A549 (cell line): ENCODE measurements around the gene ADCY1. TPM values are rescaled to one million over a fixed set of nuclear protein-coding genes. Genes with fewer than 3 reads are reported as not detected.

Experiments used
- ATAC-seq, 2 experiments: fragments of 200-7000 bp in 1 of 2; fragments of >200 bp in 1 of 2; cut with Nextera tagmentation in 1 of 2; cut with Tn5 transposase in 1 of 2; 3 replicates each; pipeline versions ENCODE4 v1.8.0 to v1.9.1; 2018 to 2020; ENCODE audit warnings: mild to moderate bottlenecking in 1 of 2, moderate library complexity in 1 of 2
- CTCF ChIA-PET: fragments of 300-600 bp; sonication (Branson Sonifier 250); formaldehyde crosslinking; extraction: SDS; loops from one replicate; lab custom pipeline; 2021; ENCODE audit warnings: antibody characterized with exemption, inconsistent platforms; lab: Yijun Ruan, JAX
- POLR2A ChIA-PET: fragments of 350-600 bp; formaldehyde crosslinking; extraction: SDS; loops from one replicate; lab custom pipeline; 2021; ENCODE audit warnings: antibody characterized with exemption, inconsistent platforms; lab: Yijun Ruan, JAX
- DNase-seq, 2 experiments: peaks; one replicate each; pipeline versions ENCODE4 v3.0.0 to v3.0.0-alpha.2; 2011 to 2016; ENCODE audit warnings: low read depth in 1 of 2, low spot score in 1 of 2
- FAIRE-seq: peaks from 2 replicates; lab custom pipeline; 2011; peaks lifted over from hg19 to GRCh38; lab: Jason Lieb, UNC
- H3K27ac ChIP-seq, 2 experiments: fragments of >200 bp; sonication (Bioruptor Twin); formaldehyde crosslinking; 3 replicates each; pipeline ENCODE4 v1.5.1; 2016 to 2017
- H3K4me1 ChIP-seq: fragments of >200 bp; sonication (Bioruptor Twin); formaldehyde crosslinking; 3 replicates; pipeline ENCODE4 v1.6.1; 2016
- H3K4me2 ChIP-seq: fragments of >200 bp; sonication (Bioruptor Twin); formaldehyde crosslinking; 3 replicates; pipeline ENCODE4 v1.6.1; 2016
- H3K4me3 ChIP-seq: fragments of >200 bp; sonication (Bioruptor Twin); formaldehyde crosslinking; 3 replicates; pipeline ENCODE4 v1.5.1; 2016
- H3K9me3 ChIP-seq: fragments of >200 bp; sonication (Bioruptor Twin); formaldehyde crosslinking; 3 replicates; pipeline ENCODE4 v1.6.1; 2016
- CHD2 ChIP-seq: fragments of 150-350 bp; IDR thresholded peaks from 2 replicates; pipeline ENCODE4 v1.6.1; 2014; ENCODE audit warnings: low read length; ENCODE audit not compliant: partially characterized antibody
- EHF ChIP-seq: fragments of 250-450 bp; sonication (Bioruptor Pico); IDR thresholded peaks from 2 replicates; pipeline ENCODE4 v1.5.0; 2020; ENCODE audit warnings: mild to moderate bottlenecking
- ELK1 ChIP-seq: fragments of 150-350 bp; IDR thresholded peaks from 2 replicates; pipeline ENCODE4 v1.6.1; 2014; ENCODE audit warnings: low read depth, mild to moderate bottlenecking, low read length
- FOXS1 ChIP-seq: fragments of 250-450 bp; sonication (Bioruptor Pico); IDR thresholded peaks from 2 replicates; pipeline ENCODE4 v1.5.0; 2020; ENCODE audit warnings: mild to moderate bottlenecking, moderate library complexity
- HES2 ChIP-seq: fragments of >200 bp; sonication (Bioruptor Twin); formaldehyde crosslinking; IDR thresholded peaks from 2 replicates; pipeline ENCODE4 v1.6.1; 2016
- HEYL ChIP-seq: fragments of 250-450 bp; sonication (Bioruptor Pico); IDR thresholded peaks from 2 replicates; pipeline ENCODE4 v1.8.0; 2021; ENCODE audit warnings: mild to moderate bottlenecking, moderate library complexity
- HOXB5 ChIP-seq: fragments of 250-450 bp; sonication (Bioruptor Pico); IDR thresholded peaks from 2 replicates; pipeline ENCODE4 v1.5.0; 2020; ENCODE audit warnings: mild to moderate bottlenecking, moderate library complexity
- JUN ChIP-seq, 2 experiments: fragments of >200 bp; sonication (Bioruptor Twin); formaldehyde crosslinking; IDR thresholded peaks; 2 replicates in 1 of 2; 3 replicates in 1 of 2; pipeline ENCODE4 v1.6.1; 2016 to 2017
- KDM5A ChIP-seq: fragments of 200-600 bp; sonication (generic); IDR thresholded peaks from 2 replicates; pipeline ENCODE4 v1.6.1; 2016; ENCODE audit warnings: antibody characterized with exemption, mild to moderate bottlenecking
- MAFK ChIP-seq: fragments of 450-650 bp; IDR thresholded peaks from 2 replicates; pipeline ENCODE4 v1.6.1; 2014; ENCODE audit not compliant: partially characterized antibody
- MAX ChIP-seq: IDR thresholded peaks from 2 replicates; pipeline ENCODE4 v1.6.1; 2012
- NFE2L2 ChIP-seq: fragments of 150-350 bp; conservative IDR thresholded peaks from 2 replicates; pipeline ENCODE4 v1.6.1; 2014; ENCODE audit warnings: low read length
- NR3C1 ChIP-seq: fragments of >200 bp; sonication (Bioruptor Twin); formaldehyde crosslinking; IDR thresholded peaks from 3 replicates; pipeline ENCODE4 v1.6.1; 2017
- RARB ChIP-seq: fragments of 250-450 bp; sonication (Bioruptor Pico); IDR thresholded peaks from 2 replicates; pipeline ENCODE4 v1.8.0; 2021; ENCODE audit warnings: mild to moderate bottlenecking, moderate library complexity
- SREBF2 ChIP-seq: fragments of 450-650 bp; IDR thresholded peaks from 2 replicates; pipeline ENCODE4 v1.6.1; 2014; ENCODE audit warnings: mild to moderate bottlenecking, moderate library complexity
- TFCP2L1 ChIP-seq: fragments of 250-450 bp; sonication (Bioruptor Pico); IDR thresholded peaks from 2 replicates; pipeline ENCODE4 v1.5.0; 2021; ENCODE audit warnings: mild to moderate bottlenecking
- ZC3H11A ChIP-seq: fragments of 450-650 bp; IDR thresholded peaks from 2 replicates; pipeline ENCODE4 v1.6.1; 2014; ENCODE audit warnings: antibody characterized with exemption, mild to moderate bottlenecking
- ZFP36 ChIP-seq: fragments of 450-650 bp; IDR thresholded peaks from 2 replicates; pipeline ENCODE4 v1.6.1; 2014; ENCODE audit warnings: borderline replicate concordance; ENCODE audit not compliant: partially characterized antibody
- ZSCAN20 ChIP-seq: fragments of 250-450 bp; sonication (Bioruptor Pico); IDR thresholded peaks from 2 replicates; pipeline ENCODE4 v1.8.0; 2022; ENCODE audit warnings: mild to moderate bottlenecking, moderate library complexity
- WGBS: methylation state at CpG from one replicate; pipeline ENCODE4 v1.1.6; 2017; ENCODE audit errors: missing lambda C conversion rate; 5-methylcytosine and 5-hydroxymethylcytosine counted together
- polyA plus RNA-seq, 4 experiments: library from polyadenylated mRNA; depleted of rRNA in 3 of 4; stranded (reverse); fragments of >200 nt; fragmentation: RNase III in 1 of 4; extraction: RNeasy Plus Mini Kit Qiagen cat#74134 plus additional on column Dnase treatment in 1 of 4; gene quantifications; 2 replicates in 3 of 4; 3 replicates in 1 of 4; pipeline ENCODE4 v1.2.3, GENCODE V29; 2011 to 2017
- TF ChIP-seq, protein P1 (sequence below): fragments of >200 bp; sonication (Bioruptor Twin); formaldehyde crosslinking; IDR thresholded peaks from 3 replicates; pipeline ENCODE4 v1.5.1; 2016

ADCY1 gene
- polyA plus RNA-seq, 2 of the 4 experiments (the other 2 are of a cell fraction) = 1.3 to 1.7 TPM

DNA sequence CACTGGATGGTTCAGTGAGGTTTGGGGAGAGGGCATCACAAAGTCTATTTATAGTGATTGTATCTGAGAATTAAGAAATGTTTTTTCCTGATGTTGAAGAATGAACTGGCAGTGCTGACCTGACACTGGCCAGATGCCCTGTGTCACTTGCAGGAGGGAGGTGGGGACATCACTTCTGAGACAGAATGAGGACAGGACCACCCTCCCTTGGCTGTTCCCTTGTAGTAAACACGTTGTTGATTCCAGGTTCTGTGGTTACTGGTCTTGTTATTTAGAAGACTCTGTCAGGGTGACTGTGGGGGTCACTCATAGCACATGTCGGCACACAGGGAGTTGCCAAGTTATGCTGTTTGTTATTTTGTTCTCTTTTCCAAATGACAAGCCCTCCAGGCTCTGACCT lies 126.4 kb downstream of the ADCY1 start:
- H3K4me2 ChIP-seq = no peak overlapping the region
- H3K4me1 ChIP-seq = no peaks in the 10 kb centered on the region
- H3K9me3 ChIP-seq = no peaks in the 10 kb centered on the region
- no peak for DNase-seq
- no peak overlapping the region for H3K4me3 ChIP-seq
- H3K27ac ChIP-seq = no peak overlapping the region
- CTCF ChIA-PET = no interaction called here
- no peak for ATAC-seq
- no peak for TF ChIP-seq HES2
- TF ChIP-seq, protein P1, sequence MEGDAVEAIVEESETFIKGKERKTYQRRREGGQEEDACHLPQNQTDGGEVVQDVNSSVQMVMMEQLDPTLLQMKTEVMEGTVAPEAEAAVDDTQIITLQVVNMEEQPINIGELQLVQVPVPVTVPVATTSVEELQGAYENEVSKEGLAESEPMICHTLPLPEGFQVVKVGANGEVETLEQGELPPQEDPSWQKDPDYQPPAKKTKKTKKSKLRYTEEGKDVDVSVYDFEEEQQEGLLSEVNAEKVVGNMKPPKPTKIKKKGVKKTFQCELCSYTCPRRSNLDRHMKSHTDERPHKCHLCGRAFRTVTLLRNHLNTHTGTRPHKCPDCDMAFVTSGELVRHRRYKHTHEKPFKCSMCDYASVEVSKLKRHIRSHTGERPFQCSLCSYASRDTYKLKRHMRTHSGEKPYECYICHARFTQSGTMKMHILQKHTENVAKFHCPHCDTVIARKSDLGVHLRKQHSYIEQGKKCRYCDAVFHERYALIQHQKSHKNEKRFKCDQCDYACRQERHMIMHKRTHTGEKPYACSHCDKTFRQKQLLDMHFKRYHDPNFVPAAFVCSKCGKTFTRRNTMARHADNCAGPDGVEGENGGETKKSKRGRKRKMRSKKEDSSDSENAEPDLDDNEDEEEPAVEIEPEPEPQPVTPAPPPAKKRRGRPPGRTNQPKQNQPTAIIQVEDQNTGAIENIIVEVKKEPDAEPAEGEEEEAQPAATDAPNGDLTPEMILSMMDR = no peak
- TF ChIP-seq TFCP2L1 = no peak
- no peak for TF ChIP-seq MAX
- no peak for TF ChIP-seq CHD2
- TF ChIP-seq JUN (IDR thresholded peaks at IDR 0.05) = no peak
- TF ChIP-seq KDM5A = no peak
- TF ChIP-seq NR3C1 = no peak
- no peak for TF ChIP-seq FOXS1 (CRISPR knock-in tag)
- no peak for TF ChIP-seq ZSCAN20 (CRISPR knock-in tag)
- TF ChIP-seq MAFK = no peak
- no peak for TF ChIP-seq ZC3H11A
- POLR2A ChIA-PET = no interaction called here
- FAIRE-seq = no peak
- 33% methylated on average over 2 of the region's 2 CpGs for WGBS

GRCh38 chr7:45701701-45702510 lies 127.7 kb downstream of the ADCY1 start:
- no peak for TF ChIP-seq ELK1
- no peak for TF ChIP-seq HOXB5 (CRISPR knock-in tag)
- TF ChIP-seq HEYL = no peak
- no peak for TF ChIP-seq EHF
- no peak for TF ChIP-seq ZC3H11A
- DNase-seq = no peak
- Histone ChIP-seq H3K9me3 (no peaks in the 10 kb centered on the region), H3K4me1 (no peaks in the 10 kb centered on the region), H3K4me3 (no peak overlapping the region), H3K27ac (no peak overlapping the region), H3K4me2 (no peak overlapping the region)
- no peak for FAIRE-seq
- POLR2A ChIA-PET = no interaction called here
- CTCF ChIA-PET = no interaction called here
- ATAC-seq = no peak
- WGBS = 49% methylated on average over 18 of the region's 18 CpGs

DNA sequence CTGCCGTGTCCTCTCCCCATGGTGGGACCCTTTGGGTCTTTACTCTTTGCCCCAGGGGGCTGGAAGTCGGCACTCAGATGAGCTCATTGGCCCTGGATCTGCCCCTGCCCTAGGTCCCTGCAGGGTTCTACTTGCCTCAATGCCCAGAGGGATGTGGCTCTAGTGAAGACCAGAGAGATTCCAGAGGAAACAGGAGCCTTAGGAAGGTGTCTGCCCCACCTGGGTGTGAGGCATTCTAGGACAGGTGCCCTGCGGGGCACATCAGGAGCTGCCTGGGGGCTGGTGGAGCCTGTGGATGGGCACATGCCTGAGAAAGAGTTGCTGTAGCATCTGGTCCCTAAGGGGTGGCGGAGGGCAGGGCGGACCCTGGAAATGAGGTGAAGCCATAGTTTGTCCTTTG lies 128.6 kb downstream of the ADCY1 start:
- FAIRE-seq (no peak), ATAC-seq (no peak), DNase-seq (no peak)
- POLR2A ChIA-PET = no interaction called here
- Histone ChIP-seq H3K9me3 (no peaks in the 10 kb centered on the region), H3K4me2 (no peak overlapping the region), H3K27ac (no peak overlapping the region), H3K4me3 (no peak overlapping the region), H3K4me1 (no peaks in the 10 kb centered on the region)
- WGBS = 54% methylated on average over 5 of the region's 5 CpGs
- CTCF ChIA-PET = no interaction called here
- TF ChIP-seq ZFP36 (no peak), SREBF2 (no peak), TFCP2L1 (no peak), NFE2L2 (no peak), RARB (CRISPR knock-in tag) (no peak)
